Hepatocyte (in vitro differentiated cells): ENCODE measurements around the gene SPRR5. TPM values are rescaled to one million over a fixed set of nuclear protein-coding genes. Genes with fewer than 3 reads are reported as not detected.

Experiments used
- DNase-seq: peaks from one replicate; pipeline ENCODE4 v3.0.0-alpha.2; 2016; ENCODE audit warnings: low spot score
- H2AFZ ChIP-seq: fragments of 200-600 bp; sonication (generic); 2 replicates; pipeline ENCODE4 v1.6.0; 2016; ENCODE audit warnings: antibody characterized with exemption, mild to moderate bottlenecking
- H3K27ac ChIP-seq: fragments of 200-600 bp; sonication (generic); 2 replicates; pipeline ENCODE4 v1.5.1; 2016; ENCODE audit warnings: mild to moderate bottlenecking
- H3K27me3 ChIP-seq: fragments of 200-600 bp; sonication (generic); 2 replicates; pipeline ENCODE4 v1.6.1; 2016
- H3K36me3 ChIP-seq: fragments of 200-600 bp; sonication (generic); replicated peaks from 2 replicates; pipeline ENCODE4 v1.5.1; 2016; ENCODE audit warnings: low read depth; ENCODE audit not compliant: insufficient read depth
- H3K4me1 ChIP-seq: fragments of 200-600 bp; sonication (generic); 2 replicates; pipeline ENCODE4 v1.5.1; 2016; ENCODE audit warnings: mild to moderate bottlenecking, moderate library complexity; ENCODE audit not compliant: insufficient read depth
- H3K4me2 ChIP-seq: fragments of 200-600 bp; sonication (generic); 2 replicates; pipeline ENCODE4 v1.6.0; 2016
- H3K4me3 ChIP-seq: fragments of 200-600 bp; sonication (generic); 2 replicates; pipeline ENCODE4 v1.5.1; 2016; ENCODE audit warnings: mild to moderate bottlenecking
- H3K79me2 ChIP-seq: fragments of 200-600 bp; sonication (generic); 2 replicates; pipeline ENCODE4 v1.6.0; 2017; ENCODE audit warnings: mild to moderate bottlenecking
- H3K9me2 ChIP-seq: fragments of 200-600 bp; sonication (generic); replicated peaks from 2 replicates; pipeline ENCODE4 v1.6.0; 2017; ENCODE audit warnings: mild to moderate bottlenecking; ENCODE audit not compliant: insufficient read depth
- H3K9me3 ChIP-seq: fragments of 200-600 bp; sonication (generic); 2 replicates; pipeline ENCODE4 v1.5.1; 2016; ENCODE audit warnings: low read depth, mild to moderate bottlenecking
- H4K20me1 ChIP-seq: fragments of 200-600 bp; sonication (generic); 2 replicates; pipeline ENCODE4 v1.6.0; 2016; ENCODE audit warnings: mild to moderate bottlenecking; ENCODE audit not compliant: insufficient read depth, poor library complexity, severe bottlenecking
- CTCF ChIP-seq: fragments of 200-600 bp; sonication (generic); IDR thresholded peaks from 2 replicates; pipeline ENCODE4 v1.5.1; 2016; ENCODE audit warnings: antibody characterized with exemption, mild to moderate bottlenecking; ENCODE audit not compliant: poor library complexity
- EZH2 ChIP-seq: fragments of 200-600 bp; sonication (generic); IDR thresholded peaks from 2 replicates; pipeline ENCODE4 v1.6.1; 2016; ENCODE audit warnings: antibody characterized with exemption, mild to moderate bottlenecking, borderline replicate concordance
- EZH2phosphoT487 ChIP-seq: fragments of 200-600 bp; sonication (generic); IDR thresholded peaks from one replicate; pipeline ENCODE4 v1.6.1; 2018; ENCODE audit warnings: antibody characterized with exemption, mild to moderate bottlenecking, low read depth, moderate library complexity; ENCODE audit not compliant: unreplicated experiment, severe bottlenecking
- WGBS: methylation state at CpG from one replicate; pipeline ENCODE4 v1.1.6; 2016; ENCODE audit warnings: low lambda C conversion rate; ENCODE audit errors: missing lambda C conversion rate; 5-methylcytosine and 5-hydroxymethylcytosine counted together
- polyA plus RNA-seq: library from polyadenylated mRNA; unstranded; fragments of >200 nt; fragmentation: Nextera tagmentation; extraction: Ambion mirVana; gene quantifications from 2 replicates; pipeline ENCODE4 v1.2.1, GENCODE V29; 2016
- total RNA-seq: library from RNA; depleted of rRNA; stranded (reverse); fragments of >200 nt; gene quantifications from 2 replicates; pipeline ENCODE4 v1.2.3, GENCODE V29; 2014

Gene SPRR5
- total RNA-seq (not detected in 2 replicates), polyA plus RNA-seq (not detected in 2 replicates)

- no peak within 1 kb of the TSS for H3K4me3 ChIP-seq
- no peaks in the 10 kb centered on the region for H3K4me1 ChIP-seq
- H3K9me2 ChIP-seq = no peaks in the 10 kb centered on the region
- no peak for TF ChIP-seq EZH2
- TF ChIP-seq CTCF = no peak
- TF ChIP-seq EZH2phosphoT487 = no peak
- WGBS = 37% methylated on average over 4 of the region's 4 CpGs
- no peak within 1 kb of the TSS for H3K4me2 ChIP-seq
- no peak within 1 kb of the TSS for H3K27ac ChIP-seq
- no peaks in the 10 kb centered on the region for H3K36me3 ChIP-seq
- no peak for DNase-seq
- H3K27me3 ChIP-seq = no peaks in the 10 kb centered on the region
- H3K9me3 ChIP-seq = no peaks in the 10 kb centered on the region
- H3K79me2 ChIP-seq = no peaks in the 10 kb centered on the region
- no peaks in the 10 kb centered on the region for H4K20me1 ChIP-seq
- H2AFZ ChIP-seq = no peak within 1 kb of the TSS
Measured at GRCh38 chr1:152946651-152947256, at the start of gene SPRR5. SPRR5 (plus strand) TSS chr1:152947206; CDS start chr1:152948555, 1,349 bp downstream.

GRCh38 chr1:152899027-152899426 is 48.0 kb upstream of the SPRR5 start:
- Histone ChIP-seq H3K36me3 (no peaks in the 10 kb centered on the region), H3K27ac (no peak overlapping the region)
- WGBS = 62% methylated on average over 4 of the region's 4 CpGs

GRCh38 chr1:152899883-152900282 is 47.1 kb upstream of the SPRR5 start:
- 56% methylated on average over 2 of the region's 2 CpGs for WGBS
- no peak for TF ChIP-seq CTCF
- TF ChIP-seq EZH2 = no peak
- no peak for TF ChIP-seq EZH2phosphoT487
- no peak overlapping the region for H3K4me2 ChIP-seq
- no peaks in the 10 kb centered on the region for H3K4me1 ChIP-seq
- H3K27ac ChIP-seq = no peak overlapping the region
- no peaks in the 10 kb centered on the region for H3K79me2 ChIP-seq
- H4K20me1 ChIP-seq = no peaks in the 10 kb centered on the region
- no peaks in the 10 kb centered on the region for H3K36me3 ChIP-seq
- no peaks in the 10 kb centered on the region for H3K27me3 ChIP-seq
- H2AFZ ChIP-seq = no peak overlapping the region
- H3K9me2 ChIP-seq = no peaks in the 10 kb centered on the region
- H3K4me3 ChIP-seq = no peak overlapping the region
- no peak for DNase-seq
- H3K9me3 ChIP-seq = no peaks in the 10 kb centered on the region

More at GRCh38 chr1:152899027-152899426, 48.0 kb upstream of the SPRR5 start:
- Histone ChIP-seq H3K4me3 (no peak overlapping the region), H3K79me2 (no peaks in the 10 kb centered on the region), H3K9me3 (no peaks in the 10 kb centered on the region), H3K4me1 (no peaks in the 10 kb centered on the region), H2AFZ (no peak overlapping the region), H3K27me3 (no peaks in the 10 kb centered on the region), H3K9me2 (no peaks in the 10 kb centered on the region), H4K20me1 (no peaks in the 10 kb centered on the region), H3K4me2 (no peak overlapping the region)
- DNase-seq = no peak
- no peak for TF ChIP-seq CTCF
- TF ChIP-seq EZH2 = no peak
